ENCODE measurements around the gene RPRD2.
A peak's percentile ranks its signal among the peaks of the same experiment; 100 is the strongest.

RPRD2 gene

GRCh38 chr1:150363426-150364230 lies at the start of gene RPRD2:
Gene RPRD2 (plus strand): TSS chr1:150364147. CDS start chr1:150364715, 568 bp downstream.
- peak; percentile 85 for TF ChIP-seq GATA2 (IDR thresholded peaks at IDR 0.05; ENCODE audit: low read depth, low read length)
- no peak for TF ChIP-seq GATA3 (IDR thresholded peaks at IDR 0.05; ENCODE audit: low read depth, low read length)

- no peak for TF ChIP-seq GATA2 (IDR thresholded peaks at IDR 0.05; ENCODE audit: low read depth, low read length)
- no peak for TF ChIP-seq GATA3 (IDR thresholded peaks at IDR 0.05; ENCODE audit: low read depth, low read length)
These were observed 43.3 kb upstream of the RPRD2 start for GRCh38 chr1:150320667-150320978.

- TF ChIP-seq GATA3 (IDR thresholded peaks at IDR 0.05; ENCODE audit: low read depth, low read length): no peak
- TF ChIP-seq GATA2 (IDR thresholded peaks at IDR 0.05; ENCODE audit: low read depth, low read length): no peak
These were observed 42.2 kb upstream of the RPRD2 start for GRCh38 chr1:150321826-150322166.

GRCh38 chr1:150322310-150322709 lies 41.6 kb upstream of the RPRD2 start:
- no peak for TF ChIP-seq GATA2 (IDR thresholded peaks at IDR 0.05; ENCODE audit: low read depth, low read length)
- no peak for TF ChIP-seq GATA3 (IDR thresholded peaks at IDR 0.05; ENCODE audit: low read depth, low read length)

GRCh38 chr1:150332651-150333290 lies 31.2 kb upstream of the RPRD2 start:
- no peak for TF ChIP-seq GATA2 (IDR thresholded peaks at IDR 0.05; ENCODE audit: low read depth, low read length)
- TF ChIP-seq GATA3 (IDR thresholded peaks at IDR 0.05; ENCODE audit: low read depth, low read length): no peak

- TF ChIP-seq GATA3 (IDR thresholded peaks at IDR 0.05; ENCODE audit: low read depth, low read length): no peak
- no peak for TF ChIP-seq GATA2 (IDR thresholded peaks at IDR 0.05; ENCODE audit: low read depth, low read length)
These were observed 17.6 kb upstream of the RPRD2 start for GRCh38 chr1:150346316-150346715.

- TF ChIP-seq GATA2 (IDR thresholded peaks at IDR 0.05; ENCODE audit: low read depth, low read length): no peak
- no peak for TF ChIP-seq GATA3 (IDR thresholded peaks at IDR 0.05; ENCODE audit: low read depth, low read length)
These were observed 11.1 kb upstream of the RPRD2 start for GRCh38 chr1:150352866-150353265.

- TF ChIP-seq GATA3 (IDR thresholded peaks at IDR 0.05; ENCODE audit: low read depth, low read length) (no peak), GATA2 (IDR thresholded peaks at IDR 0.05; ENCODE audit: low read depth, low read length) (no peak)
These were observed 1.1 kb upstream of the RPRD2 start for GRCh38 chr1:150362721-150363425.

- TF ChIP-seq GATA2 (IDR thresholded peaks at IDR 0.05; ENCODE audit: low read depth, low read length): no peak
- TF ChIP-seq GATA3 (IDR thresholded peaks at IDR 0.05; ENCODE audit: low read depth, low read length): no peak
These were observed 470 bp downstream of the RPRD2 start for GRCh38 chr1:150364231-150365003.

- TF ChIP-seq GATA3 (IDR thresholded peaks at IDR 0.05; ENCODE audit: low read depth, low read length): no peak
- TF ChIP-seq GATA2 (IDR thresholded peaks at IDR 0.05; ENCODE audit: low read depth, low read length): no peak
These were observed 2.0 kb downstream of the RPRD2 start for GRCh38 chr1:150365941-150366340.

GRCh38 chr1:150366416-150367296 lies 2.7 kb downstream of the RPRD2 start:
- no peak for TF ChIP-seq GATA3 (IDR thresholded peaks at IDR 0.05; ENCODE audit: low read depth, low read length)
- no peak for TF ChIP-seq GATA2 (IDR thresholded peaks at IDR 0.05; ENCODE audit: low read depth, low read length)

GRCh38 chr1:150371110-150371509 lies 7.2 kb downstream of the RPRD2 start:
- TF ChIP-seq GATA3 (IDR thresholded peaks at IDR 0.05; ENCODE audit: low read depth, low read length): no peak

GRCh38 chr1:150372580-150372979 lies 8.6 kb downstream of the RPRD2 start:
- no peak for TF ChIP-seq GATA3 (IDR thresholded peaks at IDR 0.05; ENCODE audit: low read depth, low read length)
- no peak for TF ChIP-seq GATA2 (IDR thresholded peaks at IDR 0.05; ENCODE audit: low read depth, low read length)
